GM19351 (cell line): Measurements from ENCODE around the gene HTR1D.
"Not testable (repeated sequence)": the region's sequence is repeated elsewhere in the genome, so short reads cannot be mapped to it uniquely, and the experiment has no call there.

Experiments used
- ATAC-seq: cut with Tn5 transposase; IDR thresholded peaks from one replicate; pipeline ENCODE4 v1.9.1; 2021; ENCODE audit warnings: mild to moderate bottlenecking, moderate library complexity; ENCODE audit not compliant: unreplicated experiment

Gene HTR1D

GRCh38 chr1:23221107-23221506 is 3.8 kb upstream of the HTR1D start:
- no peak for ATAC-seq

GRCh38 chr1:23216771-23217420 is 406 bp downstream of the HTR1D start:
- ATAC-seq: no peak

- no peak for ATAC-seq
Observed at GRCh38 chr1:23215751-23216449, 1.4 kb downstream of the HTR1D start.

- ATAC-seq: no peak
Observed at GRCh38 chr1:23215291-23215690, 2.0 kb downstream of the HTR1D start.

- no peak for ATAC-seq
Observed at GRCh38 chr1:23214640-23215039, 2.7 kb downstream of the HTR1D start.

- ATAC-seq: no peak
Observed at GRCh38 chr1:23211955-23212354, 5.3 kb downstream of the HTR1D start.

GRCh38 chr1:23210963-23211362 is 6.3 kb downstream of the HTR1D start:
- ATAC-seq: no peak

- ATAC-seq: no peak
Observed at GRCh38 chr1:23210351-23210785, 6.9 kb downstream of the HTR1D start.

- ATAC-seq: no peak
Observed at GRCh38 chr1:23209770-23210169, 7.5 kb downstream of the HTR1D start.

- ATAC-seq: no peak
Observed at GRCh38 chr1:23208527-23208926, 8.8 kb downstream of the HTR1D start.

- ATAC-seq: not testable (repeated sequence)
Observed at GRCh38 chr1:23207733-23208132, 9.6 kb downstream of the HTR1D start.

- ATAC-seq: no peak
Observed at GRCh38 chr1:23202263-23202749, 15.0 kb downstream of the HTR1D start.

- no peak for ATAC-seq
Observed at GRCh38 chr1:23200883-23201282, 16.4 kb downstream of the HTR1D start.

GRCh38 chr1:23198373-23198772 is 18.9 kb downstream of the HTR1D start:
- ATAC-seq: no peak

- ATAC-seq: no peak
Observed at GRCh38 chr1:23196627-23197328, 20.5 kb downstream of the HTR1D start.

- ATAC-seq: no peak
Observed at GRCh38 chr1:23194119-23194984, 22.9 kb downstream of the HTR1D start.

GRCh38 chr1:23193391-23194118 is 23.7 kb downstream of the HTR1D start:
- ATAC-seq: no peak

- ATAC-seq: no peak
Observed at GRCh38 chr1:23191199-23191598, 26.1 kb downstream of the HTR1D start.

GRCh38 chr1:23188936-23189452 is 28.3 kb downstream of the HTR1D start:
- not testable (repeated sequence) for ATAC-seq

- no peak for ATAC-seq
Observed at GRCh38 chr1:23188434-23188884, 28.8 kb downstream of the HTR1D start.
